HS-5 (cell line): ENCODE measurements around the gene ADAM19.

Experiments
- DNase-seq: peaks from one replicate; pipeline ENCODE4 v3.0.0-alpha.2; 2012; ENCODE audit warnings: low read depth

The ADAM19 gene

DNA sequence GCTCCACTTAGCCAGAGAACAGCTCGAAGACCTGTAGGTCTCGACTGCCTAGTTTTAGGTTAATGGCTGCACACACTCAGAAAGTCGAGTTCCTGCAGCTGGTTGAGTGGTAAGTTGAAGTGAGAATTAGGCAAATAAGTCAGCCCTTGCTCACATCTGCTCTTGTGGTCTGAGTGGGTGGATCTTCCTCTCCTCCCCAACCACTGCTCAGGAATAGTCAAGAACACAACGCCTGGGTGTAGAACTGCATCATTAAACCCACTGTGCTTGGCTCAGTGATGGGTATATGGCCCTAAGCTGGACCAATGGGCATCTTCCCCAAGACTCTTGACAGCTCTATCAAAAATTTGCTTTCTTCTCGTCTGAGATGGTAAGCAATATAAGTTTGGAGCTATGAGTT lies 20.9 kb upstream of the ADAM19 start:
- no peak for DNase-seq

DNA sequence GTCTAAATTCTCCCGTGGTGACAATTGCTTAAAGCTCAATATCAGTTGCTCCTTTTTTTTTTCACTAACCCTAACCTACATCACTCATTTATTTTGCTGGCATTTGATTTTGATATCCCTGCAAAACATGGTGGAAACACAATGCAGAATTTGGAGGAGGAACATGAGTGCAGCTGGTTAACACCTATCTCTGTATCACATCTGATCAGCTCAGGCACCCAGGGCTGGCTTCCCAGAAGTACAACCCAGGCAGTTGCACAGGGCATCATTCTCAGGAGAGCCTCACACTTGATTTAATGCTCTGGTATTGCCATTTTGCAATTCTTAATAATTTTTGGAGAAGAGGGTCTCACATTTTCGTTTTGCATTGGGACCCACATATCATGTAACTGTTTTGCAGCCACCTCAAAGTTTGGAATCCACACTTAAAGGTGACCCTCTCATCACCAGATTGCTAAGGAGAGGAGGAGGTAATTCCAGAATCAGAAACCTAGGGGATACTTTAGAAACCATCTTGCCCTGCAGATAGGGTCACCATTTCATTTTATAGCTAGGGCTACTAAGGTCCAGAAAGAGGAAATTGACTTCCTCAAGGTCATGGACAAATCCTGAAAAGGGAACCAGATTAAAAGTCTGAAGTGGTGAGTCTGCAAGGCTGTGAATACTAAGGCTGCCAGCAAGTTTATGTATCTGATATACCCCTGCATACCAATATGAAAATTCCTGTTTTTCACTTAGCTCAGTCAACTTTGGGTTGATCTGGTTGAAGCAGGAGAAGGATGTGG lies 19.3 kb upstream of the ADAM19 start:
- DNase-seq, result no peak

DNA sequence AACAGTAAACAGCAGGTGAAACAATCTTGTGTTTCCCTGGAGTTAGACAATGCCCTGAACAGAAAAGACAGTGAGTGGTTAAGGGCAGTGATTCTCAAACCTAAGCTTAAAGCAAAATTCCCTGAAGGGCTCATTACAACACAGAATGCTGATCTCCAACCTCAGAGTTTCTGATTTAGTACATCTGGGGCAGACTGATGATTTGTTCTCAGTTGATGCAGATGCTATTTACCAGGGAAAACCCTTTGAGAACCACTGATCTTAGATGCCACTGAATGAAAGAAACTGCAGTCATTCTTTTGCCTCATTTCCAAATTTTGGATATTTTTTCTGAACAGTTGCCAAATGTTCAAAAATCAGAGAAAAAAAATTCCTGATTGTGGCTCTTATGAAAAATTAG lies 18.7 kb upstream of the ADAM19 start:
- no peak for DNase-seq

DNA sequence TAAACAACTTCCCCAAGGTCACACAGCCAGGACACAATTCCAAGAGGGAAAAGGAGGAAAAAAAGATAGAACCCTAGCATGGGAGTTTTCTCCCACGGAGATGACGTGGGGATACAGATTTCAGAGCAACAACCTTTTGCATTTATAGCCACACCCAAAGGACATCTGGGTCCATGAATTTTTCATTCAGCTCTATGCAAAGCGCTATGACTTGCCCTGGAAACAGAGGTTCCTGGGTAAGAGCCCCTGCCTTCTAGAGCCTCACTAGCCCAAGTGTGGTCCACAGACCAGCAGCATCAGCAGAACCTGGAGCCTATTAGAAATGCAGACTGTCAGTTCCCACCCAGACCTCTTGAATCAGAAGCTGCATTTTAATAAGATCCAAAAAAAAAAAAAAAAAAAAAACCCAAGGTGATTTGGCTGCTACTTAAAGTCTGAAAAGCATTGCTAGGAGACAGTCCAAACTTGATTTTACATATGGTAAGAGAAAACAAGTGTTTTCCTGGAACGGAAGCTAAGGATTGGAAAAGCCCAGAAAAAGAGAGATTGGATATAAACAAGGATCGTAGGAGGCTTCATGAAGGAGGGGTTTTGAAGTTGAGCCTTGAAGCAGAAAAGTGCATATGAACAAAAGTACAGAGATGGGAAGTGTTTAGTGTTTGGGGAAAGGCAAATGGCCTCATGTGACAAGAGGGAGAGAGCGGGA lies 17.6 kb upstream of the ADAM19 start:
- DNase-seq, result no peak

DNA sequence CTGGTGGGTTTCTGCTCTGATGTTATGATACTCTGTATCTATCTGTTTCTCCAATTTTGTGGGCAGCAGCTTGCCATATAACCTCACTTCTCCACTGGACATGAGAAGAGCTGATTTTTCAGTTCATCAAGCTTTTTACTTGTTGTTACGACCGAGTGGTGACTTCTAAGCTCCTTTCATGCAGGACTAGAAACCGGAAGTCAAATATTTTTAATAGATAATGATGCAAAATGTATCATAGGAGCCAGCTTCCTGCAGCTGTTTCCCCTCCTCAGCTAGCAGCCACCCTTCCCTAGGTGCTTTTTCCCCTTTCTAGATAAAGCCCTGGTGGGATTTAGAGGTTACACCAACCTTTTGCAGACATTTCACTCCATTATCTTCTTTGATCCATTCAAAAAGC lies 17.0 kb upstream of the ADAM19 start:
- DNase-seq, result no peak

DNA sequence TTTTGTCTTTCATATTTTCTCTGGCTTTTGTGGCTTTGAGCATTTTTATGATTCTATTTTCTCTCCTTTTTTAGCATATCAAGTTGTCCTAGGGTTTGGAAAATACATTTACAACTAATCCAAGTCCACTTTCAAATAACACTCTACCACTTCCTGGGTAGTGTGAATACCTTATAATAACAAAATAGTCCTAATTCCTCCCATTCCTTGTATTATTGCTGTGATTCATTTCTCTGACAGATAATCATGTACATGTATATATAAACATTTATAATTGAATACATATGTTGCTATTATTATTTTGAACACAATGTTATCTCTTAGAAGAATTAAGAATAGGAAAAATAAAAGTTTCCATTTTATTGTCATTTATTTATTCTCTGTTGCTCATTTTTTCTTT lies 14.9 kb upstream of the ADAM19 start:
- no peak for DNase-seq

DNA sequence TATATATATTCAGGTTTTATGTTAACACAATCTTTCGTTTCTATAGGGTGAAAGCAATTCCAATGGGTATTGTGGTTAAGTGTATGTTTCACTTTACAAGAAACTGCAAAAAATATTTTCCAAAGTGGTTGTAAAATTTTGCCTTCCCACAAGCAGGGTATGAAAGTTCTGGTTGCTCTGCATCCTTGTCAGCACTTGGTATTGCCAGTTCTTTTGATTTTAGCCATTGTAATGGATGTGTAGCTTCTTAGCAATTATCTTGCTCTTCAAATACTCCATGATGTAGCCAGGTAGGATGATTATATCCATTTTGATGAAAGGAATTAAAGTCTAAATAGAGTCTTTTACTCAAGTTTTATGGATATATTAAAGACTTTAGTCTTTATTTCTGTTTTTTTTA lies 9.1 kb upstream of the ADAM19 start:
- no peak for DNase-seq

DNA sequence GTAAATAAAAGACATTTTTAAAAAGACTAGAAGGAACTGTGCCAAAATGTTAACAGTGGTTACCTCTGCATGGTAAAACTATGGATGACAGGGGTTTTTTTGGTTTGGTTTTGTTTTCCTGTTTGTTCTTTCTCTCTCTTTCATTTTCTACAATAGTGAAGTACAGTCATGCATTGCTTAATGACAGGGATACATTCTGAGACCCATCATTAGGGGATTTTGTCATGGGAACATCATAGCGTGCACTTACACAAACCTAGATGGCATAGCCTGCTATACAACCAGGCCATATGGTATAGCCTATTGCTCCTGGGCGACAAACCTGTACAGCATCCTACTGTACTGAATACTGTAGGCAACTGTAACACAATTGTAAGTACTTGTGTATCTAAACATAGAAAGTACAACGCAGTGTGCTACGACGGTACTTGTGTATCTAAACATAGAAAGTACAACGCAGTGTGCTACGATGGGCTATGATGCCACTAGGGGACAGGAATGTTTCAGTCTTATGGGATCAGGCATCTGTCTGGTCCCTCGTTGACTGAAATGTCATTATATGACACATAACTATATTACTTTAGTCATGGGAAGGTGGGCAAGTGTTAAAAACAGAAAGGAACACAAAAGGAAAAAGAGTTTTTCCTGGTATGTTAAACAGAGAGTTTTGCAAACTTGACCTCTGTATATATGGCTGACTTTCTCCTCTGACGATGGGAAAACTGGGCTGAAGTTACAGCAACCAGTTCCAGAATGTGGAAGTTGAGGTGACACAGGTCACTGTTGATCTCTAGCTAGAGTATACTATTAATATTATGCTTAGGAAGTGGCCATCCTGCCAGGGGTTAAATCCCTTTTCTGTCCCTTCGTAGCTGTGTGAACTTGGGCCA lies 7.4 kb upstream of the ADAM19 start:
- no peak for DNase-seq

DNA sequence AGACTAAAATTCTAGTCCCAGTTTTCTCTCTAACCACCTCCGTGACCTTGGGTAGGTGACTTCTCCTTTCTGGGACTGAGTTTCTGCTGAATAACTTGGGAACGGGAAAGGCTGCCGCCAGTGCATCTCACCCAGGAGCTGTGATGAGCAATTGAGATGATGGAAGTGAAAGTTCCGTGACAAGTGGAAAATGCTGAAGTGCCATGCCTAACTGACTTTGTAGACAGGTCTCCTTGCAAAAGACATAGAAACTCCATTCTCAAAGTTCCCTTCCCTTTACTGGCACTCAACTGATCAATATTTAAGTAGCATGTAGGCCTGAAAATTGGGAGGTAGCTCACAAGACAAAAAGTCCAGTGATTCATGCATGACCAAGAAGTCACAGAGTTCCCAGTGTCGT lies 6.3 kb upstream of the ADAM19 start:
- DNase-seq, result no peak

DNA sequence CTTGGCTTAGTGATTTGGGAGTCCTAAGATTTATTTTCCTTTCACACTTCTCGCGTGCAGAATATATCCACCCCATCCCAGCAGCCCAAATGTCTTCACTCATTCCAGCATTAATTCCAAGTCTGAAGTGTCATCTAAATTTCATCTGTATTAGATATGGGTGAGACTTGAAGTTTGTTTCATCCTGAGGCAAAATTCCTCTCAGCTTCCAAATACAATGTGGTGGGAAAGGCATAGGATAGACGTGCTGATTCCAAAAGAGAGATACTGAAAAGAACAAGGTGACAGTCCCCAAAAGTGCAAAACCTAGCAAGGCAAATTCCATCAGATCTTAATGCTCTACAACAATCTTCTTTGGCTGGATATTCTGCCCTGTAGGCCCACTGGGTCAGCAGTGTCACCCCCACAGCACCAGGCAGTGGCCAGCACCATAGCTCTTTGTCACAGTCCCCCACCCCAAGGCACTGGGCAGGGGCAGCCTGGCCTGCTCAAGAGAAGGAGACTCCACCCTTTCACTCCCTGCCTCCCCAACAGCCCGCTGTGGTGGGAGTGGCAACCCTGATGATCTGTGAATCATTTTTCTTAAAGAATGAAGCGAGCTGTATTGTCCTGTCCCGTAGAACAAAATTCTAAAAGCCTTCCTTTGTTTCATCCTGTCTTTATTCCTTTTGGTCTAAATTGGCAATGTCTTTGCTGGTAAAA lies 2.7 kb upstream of the ADAM19 start:
- no peak for DNase-seq

DNA sequence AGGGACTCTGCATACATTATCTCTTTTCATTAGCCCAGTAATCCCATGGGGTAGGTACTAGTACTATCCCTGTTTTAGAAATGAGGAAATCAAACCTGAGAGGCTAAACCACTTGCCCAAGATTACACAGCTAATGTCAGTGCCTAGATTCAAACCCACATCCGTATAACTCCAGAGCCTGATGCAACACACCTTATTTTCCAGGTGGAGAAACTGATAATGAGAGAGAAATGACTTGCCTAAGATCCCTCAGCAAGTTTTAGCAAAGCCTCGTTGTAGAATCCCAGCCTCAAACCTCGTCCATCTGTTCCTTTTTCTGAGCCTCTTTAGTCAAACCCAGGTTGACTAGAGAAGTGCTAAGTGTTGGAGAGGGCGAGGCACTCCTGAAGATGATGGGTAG lies 1.1 kb upstream of the ADAM19 start:
- no peak for DNase-seq

DNA sequence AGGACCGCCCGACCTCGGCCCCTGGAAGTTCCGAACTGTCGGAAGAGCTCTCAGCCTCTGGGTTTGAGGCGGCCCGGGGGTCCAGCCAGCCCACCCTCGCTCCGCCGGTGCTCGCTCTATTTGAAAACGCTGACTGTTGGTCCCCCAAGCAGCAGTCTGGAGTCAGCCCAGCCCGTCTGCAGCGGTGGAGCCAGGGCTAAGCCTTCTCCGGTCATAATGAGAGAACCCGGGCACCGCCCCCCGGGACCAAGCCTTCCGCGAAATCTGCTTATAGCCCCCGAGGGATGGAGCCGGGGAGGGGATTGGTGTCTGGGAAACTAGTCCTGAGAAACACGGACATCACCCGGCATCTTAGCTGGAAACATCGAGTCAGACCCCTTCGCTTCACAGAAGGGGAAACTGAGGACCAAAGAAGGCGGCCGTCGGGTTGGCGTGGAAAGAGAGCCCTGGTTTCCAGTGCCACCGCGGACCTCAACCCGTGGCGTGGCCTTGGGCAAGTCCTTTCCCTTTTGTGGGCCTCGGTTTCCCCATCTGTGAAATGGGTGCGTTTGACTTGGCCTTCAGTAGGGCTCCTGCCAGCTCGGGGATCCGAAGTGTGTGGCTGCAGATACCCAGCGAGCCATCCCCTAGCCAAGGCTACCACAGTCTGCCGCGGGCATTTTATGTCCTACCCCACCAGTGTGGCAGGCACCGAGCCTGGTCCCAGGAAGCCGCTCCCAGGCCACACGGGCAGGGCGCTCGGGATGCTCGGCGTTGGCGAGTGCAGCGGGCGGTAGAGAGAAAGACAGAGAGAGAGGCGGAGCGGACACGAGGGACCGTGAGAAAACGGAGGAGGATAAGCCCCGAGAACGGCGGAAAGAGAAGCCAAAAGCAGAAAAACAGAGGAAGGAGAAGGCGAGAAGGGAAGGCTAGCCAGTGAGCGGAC lies 857 bp downstream of the ADAM19 start:
- no peak for DNase-seq

DNA sequence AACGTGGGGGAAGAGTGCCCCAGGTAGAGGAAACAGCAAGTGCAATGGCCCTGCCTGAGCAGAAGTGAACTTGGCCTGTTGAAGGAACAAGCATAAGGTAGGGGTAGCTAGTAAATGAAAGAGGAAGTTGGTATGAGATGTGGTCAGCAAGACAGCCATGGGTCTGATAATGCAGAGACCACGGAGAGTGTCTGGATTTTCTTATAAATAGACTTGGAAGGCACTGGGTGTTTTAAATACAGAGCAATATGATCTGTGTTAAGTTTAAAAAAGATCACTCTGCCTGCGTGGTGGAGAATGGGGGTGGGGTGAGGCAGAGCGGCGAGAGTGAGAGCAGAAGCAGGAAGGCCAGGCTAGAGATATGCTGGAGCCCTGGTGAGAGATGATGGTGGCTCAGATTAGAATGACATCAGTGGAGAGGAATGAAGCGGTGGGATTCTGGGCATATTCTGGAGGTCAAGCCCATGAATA lies 4.2 kb downstream of the ADAM19 start:
- no peak for DNase-seq

DNA sequence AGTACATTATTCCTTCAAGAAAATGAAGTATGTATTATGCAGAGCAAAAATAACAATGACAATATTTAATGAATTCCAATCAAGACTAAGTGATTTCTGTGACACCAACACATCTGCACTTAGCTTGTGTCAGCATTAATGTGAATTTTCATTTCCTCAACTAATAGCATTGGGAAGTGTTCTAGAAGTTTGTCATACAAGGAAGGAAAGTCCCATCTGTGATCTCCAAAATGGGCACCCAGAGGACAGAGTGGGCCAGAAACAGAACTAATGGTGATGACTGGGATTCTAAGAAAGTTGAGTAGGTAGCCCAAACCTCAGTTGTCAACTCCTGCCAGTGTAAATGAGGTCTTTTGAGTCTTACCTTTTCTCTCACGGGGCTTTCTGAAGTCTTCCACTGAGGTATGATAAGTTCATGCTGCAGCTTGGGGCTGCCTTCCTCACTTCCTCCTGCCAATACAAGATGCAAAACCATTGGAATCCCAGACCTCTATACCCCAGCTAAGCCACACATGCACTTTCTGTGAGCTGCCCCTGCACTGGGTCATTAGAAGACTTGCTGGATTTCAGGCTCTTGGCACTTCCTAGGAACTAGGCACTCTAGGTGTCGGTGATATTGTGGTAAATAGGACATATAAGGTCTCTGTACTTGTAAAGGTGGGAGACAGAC lies 4.9 kb downstream of the ADAM19 start:
- DNase-seq, result no peak

DNA sequence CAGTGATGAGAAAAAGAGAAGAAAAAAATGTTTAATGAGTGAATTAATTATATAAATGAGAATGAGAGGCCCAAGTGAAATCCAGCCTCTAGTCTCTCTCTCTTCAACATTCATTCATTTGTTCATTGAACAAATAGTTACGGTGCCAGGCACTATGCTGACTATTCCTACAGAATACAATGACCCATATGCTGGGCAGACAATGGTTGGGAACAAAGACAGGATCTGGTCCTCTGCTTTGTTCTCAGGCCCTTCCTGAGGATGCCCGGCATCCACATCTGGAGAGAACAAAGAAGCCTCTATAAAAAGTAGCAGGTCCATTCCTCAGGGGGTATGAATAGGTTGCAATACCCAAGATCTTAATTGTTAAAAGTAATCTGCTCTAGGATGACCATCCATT lies 6.9 kb downstream of the ADAM19 start:
- DNase-seq, result no peak

DNA sequence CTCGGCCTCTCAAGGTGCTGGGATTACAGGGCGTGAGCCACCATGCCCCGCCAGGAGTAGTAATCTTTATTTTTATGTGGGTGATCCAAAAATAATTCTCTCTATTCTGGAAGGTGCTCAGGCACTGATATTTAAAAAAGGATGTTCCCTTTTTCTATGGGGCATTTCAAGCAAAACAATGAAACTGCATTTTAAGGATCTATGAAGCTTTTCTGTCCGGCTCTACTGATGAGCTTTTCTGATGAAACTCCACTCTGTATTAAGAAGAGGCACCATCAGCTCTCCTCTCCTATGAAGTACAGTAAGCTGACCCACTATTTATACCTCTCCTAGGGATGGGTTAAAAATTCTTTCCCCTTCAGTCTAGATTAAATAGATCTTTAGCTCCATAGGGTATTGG lies 7.4 kb downstream of the ADAM19 start:
- DNase-seq, result no peak

DNA sequence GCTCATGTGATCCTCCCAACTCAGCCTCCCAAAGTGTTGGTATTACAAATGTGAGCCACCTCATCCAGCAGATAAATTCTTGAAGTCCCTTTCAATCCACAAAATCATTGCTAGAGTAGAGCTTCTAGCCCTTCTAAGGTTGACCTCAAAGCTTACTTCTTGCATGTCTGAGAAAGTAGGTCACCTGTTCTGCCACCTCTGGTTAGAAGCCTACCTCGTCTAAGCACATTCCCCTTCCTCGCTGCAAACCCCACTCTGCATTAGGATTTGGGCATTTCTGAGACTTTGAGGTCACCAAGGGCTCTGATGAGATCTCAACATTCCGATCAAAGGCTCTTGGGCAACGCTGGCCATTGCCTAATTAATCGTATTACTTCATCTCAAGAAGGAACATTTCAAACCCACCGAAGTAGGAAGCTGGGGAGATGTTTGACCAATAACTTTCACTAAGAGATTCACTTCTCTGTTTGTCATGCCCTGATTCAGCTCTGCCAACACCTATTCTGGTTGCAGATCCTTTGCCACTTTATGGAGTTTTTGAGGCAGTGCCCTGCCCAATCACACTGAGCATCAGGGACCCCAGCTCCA lies 8.6 kb downstream of the ADAM19 start:
- no peak for DNase-seq

DNA sequence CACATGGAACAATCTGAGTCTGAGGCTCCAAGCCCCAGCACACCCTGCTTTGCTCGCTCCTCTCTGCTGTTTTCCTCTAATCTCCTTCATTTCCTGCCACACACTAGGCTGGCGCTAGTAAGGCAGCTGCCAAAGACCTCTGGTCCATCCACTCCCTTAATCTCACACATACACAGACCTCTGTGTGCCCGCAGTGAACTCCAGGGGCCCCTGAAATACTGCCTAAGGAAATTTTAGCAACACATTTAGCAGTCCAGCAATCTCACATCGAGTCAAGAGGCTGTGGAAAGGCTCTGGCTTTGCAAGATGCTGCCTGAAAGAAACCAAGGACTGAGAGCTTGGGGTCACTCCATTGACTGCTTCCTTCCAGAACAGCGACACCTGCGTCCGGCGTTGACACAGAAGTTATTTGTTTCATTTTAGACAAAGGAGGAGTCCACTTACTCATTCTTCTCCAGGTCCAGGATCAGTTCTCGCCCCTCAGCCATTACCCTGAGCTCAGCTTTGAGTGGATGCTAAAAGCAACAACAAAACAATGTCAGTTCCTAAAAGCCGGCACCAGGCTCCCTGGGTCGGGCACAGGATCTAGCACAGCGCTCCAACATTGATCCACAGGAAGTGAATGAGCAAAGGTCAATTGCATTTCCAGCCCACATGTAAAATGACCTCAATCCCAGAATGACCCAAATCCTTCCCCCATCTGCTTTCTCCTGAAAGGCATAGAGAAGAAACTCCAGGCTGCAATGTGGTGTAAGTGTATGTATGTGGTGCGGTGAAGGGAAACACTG lies 11.5 kb downstream of the ADAM19 start:
- no peak for DNase-seq

DNA sequence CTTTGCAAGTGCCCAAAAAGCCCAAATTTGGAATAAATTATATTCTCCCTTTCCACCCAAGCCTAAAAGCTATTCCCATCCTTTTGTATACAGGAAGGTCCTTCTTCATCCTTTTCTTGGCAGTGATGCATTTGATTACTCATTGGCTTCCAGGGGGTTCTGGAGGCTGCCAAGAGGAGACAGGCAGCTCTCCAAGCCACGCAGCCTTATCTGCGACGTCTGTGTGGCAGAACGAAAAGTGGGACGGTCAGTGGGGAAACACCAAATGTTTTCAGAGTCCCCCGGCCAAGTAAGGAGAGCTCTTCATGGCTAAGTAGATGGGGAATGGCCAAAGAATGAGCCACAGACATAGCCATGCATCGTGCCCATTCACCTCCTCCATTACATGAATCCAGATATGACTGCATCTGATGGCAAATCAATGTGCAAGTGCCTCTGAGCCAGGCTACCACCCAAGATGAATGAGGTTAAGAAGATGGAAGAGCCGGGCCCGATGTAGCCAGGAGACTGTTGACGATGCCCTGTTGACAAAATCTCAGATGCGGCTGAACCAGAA lies 12.1 kb downstream of the ADAM19 start:
- DNase-seq, result no peak
